HG02588 (cell line): ENCODE measurements around the gene SLC37A1.

Experiments used
- ATAC-seq: cut with Tn5 transposase; IDR thresholded peaks from one replicate; pipeline ENCODE4 v1.9.1; 2021; ENCODE audit warnings: mild to moderate bottlenecking, moderate library complexity; ENCODE audit not compliant: unreplicated experiment

SLC37A1 gene

DNA sequence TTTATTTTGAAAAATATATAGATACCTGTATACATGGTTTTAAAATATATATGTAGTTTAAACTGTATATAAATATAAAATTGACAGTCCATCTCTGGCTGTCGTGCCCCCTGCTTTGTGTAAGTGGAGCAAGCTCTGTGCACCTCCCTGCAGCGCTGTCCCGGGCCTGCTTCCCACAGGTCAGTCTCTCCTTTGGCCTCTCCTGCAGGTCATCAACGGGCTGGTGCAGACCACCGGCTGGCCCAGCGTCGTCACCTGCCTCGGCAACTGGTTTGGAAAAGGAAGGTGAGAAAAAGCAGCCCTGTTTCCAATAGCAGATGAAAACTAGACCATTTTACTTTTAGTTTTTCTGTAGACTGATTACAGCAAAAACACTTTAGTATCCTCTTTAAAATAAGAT is 28.5 kb downstream of the SLC37A1 start:
- no peak for ATAC-seq

- no peak for ATAC-seq
These were observed 28.9 kb downstream of the SLC37A1 start for GRCh38 chr21:42542596-42542995.

- no peak for ATAC-seq
These were observed 29.6 kb downstream of the SLC37A1 start for GRCh38 chr21:42543106-42543847.

DNA sequence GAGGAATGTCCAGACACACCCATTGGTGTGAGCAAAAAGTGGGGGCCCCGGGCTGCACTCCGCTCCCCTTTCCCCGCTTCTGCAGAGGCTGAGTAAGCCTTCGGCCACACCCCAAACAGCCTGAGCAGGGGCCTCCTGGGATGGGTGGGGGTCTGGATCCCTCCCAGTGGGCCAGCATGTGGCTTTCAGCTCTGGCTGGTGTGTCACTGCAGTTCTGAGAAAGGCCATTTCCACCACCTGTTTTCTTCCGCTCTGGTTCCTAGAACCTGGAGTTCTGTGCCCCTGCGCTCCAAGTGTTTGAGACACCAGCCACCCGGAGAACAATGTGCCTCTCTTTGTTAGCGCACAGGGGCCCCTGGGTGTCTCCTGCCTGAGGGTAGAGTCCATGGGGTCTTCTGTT is 30.9 kb downstream of the SLC37A1 start:
- no peak for ATAC-seq

DNA sequence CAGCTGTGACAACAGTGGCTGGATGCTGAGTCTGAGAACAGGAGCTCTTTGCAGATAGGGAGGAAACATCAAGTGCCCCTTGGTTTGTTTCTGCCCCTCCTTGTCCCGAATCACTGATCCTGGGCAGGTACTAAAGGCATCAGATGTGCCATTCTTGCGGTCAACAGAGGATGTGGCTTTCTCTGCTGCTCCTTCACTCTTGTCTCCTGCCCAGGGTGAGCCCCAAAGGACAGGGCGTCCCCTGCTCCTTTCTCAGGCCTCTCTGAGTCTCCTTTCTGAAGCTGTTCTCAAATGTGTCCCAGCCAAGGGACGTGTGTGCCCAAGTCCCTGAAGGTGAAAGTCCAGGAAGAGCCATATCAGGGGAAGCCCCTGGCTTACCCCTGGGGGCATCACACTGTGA is 31.7 kb downstream of the SLC37A1 start:
- no peak for ATAC-seq

DNA sequence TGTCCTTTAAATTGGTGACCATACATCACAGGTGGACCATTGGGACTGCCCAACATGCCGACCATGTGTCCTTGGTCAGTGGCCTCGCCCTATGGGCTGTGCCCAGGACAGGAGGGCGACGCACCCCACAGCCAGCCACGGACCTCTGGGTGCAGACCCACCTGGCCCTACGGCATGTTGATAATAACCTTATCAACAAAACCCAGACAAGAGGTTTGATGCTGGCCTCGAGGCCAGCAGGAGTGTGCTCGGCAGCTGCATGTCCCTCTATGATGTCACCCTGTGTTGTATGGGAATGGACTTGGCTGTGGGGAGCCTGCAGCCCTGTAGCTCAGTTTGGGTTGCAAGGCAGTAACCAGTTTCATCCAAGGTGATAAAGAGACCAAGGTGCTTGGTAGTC is 32.1 kb downstream of the SLC37A1 start:
- ATAC-seq = no peak

GRCh38 chr21:42546433-42546832 is 32.8 kb downstream of the SLC37A1 start:
- no peak for ATAC-seq

DNA sequence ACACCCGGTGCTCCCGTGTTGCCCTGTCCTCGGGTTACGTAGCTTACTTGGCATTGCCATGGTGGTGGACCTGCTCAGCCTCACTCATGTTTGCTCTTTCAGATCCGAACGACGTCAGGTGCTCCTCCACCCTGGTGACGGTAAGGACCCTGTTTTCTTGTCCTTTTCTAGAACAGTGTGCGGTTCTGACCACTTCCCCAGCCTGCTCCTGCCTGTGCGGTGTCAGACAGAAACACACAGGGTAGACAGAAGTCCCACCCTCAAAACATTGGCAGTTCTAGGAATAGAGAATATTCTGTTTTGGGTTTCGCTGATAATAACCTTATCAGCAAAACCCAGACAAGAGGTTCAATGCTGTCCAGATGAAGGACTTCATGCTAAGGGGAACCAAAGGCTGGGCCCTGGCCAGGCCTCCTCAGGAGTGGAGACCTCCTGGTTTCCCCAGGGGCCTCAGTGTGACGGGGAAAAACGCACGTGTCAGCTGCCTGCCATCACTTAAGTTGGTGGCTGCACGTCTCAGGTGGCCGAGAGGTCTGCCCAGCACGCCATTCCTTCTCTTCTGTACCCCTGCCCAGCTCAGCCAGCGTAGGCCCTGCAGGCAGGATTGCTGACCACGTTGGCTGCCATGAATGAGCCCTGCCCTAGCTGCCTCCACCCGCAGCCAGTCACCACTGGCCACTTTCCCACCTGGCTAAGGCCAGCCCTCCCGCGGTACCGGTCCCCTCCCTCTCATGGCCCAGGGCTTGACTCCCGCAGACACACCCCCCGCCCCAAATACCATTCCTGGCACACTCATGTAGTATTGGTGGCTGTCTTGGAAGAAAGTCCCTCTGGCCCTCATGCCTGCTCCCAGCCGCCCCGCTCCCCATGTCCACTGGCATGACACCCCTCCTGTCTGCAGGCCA is 33.6 kb downstream of the SLC37A1 start:
- ATAC-seq = no peak

DNA sequence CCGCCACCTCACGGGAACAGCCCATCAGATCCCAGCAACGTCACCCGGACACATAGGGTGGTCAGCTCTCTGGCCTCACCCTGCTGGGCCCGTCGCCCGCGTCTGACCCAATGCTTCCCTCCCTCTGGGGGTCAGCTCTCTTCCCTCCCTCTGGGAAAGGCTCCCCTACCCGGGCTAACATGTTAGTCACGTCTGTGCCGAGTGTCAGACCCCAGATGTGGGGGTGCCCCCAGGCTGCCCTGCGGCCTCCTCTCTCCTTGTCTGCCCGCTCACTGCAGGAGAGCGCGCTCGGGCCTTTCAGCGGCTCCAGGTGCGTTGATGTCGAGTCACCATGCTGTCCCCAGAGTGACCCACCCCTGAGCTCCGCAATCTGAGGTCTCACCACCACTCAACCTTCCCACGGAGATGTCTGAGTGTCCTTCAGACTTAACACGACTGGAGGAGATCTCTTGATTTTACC is 34.3 kb downstream of the SLC37A1 start:
- no peak for ATAC-seq

GRCh38 chr21:42548687-42549406 is 35.2 kb downstream of the SLC37A1 start:
- ATAC-seq = no peak

GRCh38 chr21:42550817-42551216 is 37.2 kb downstream of the SLC37A1 start:
- no peak for ATAC-seq

- no peak for ATAC-seq
These were observed 39.0 kb downstream of the SLC37A1 start for GRCh38 chr21:42552407-42553336.

DNA sequence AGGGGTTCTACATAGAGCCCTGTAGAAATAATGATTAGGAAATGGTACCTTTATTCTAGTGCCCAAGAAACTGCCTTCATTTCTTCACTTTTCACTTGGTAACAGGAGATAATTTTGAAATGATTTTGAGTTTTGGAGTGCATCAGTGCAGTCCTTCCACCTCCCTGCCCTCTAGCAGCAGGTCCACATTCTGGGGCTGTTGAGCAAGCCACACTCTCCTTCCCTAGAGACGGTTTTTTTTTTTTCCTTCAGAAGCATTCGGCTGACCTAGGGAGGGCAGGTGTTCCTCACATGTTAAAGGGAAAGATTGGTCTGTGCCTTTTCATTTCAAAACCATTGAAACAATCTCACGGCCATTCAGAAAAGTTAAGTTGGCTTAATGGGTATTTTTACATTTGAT is 39.8 kb downstream of the SLC37A1 start:
- no peak for ATAC-seq

GRCh38 chr21:42554251-42554961 is 40.8 kb downstream of the SLC37A1 start:
- no peak for ATAC-seq

DNA sequence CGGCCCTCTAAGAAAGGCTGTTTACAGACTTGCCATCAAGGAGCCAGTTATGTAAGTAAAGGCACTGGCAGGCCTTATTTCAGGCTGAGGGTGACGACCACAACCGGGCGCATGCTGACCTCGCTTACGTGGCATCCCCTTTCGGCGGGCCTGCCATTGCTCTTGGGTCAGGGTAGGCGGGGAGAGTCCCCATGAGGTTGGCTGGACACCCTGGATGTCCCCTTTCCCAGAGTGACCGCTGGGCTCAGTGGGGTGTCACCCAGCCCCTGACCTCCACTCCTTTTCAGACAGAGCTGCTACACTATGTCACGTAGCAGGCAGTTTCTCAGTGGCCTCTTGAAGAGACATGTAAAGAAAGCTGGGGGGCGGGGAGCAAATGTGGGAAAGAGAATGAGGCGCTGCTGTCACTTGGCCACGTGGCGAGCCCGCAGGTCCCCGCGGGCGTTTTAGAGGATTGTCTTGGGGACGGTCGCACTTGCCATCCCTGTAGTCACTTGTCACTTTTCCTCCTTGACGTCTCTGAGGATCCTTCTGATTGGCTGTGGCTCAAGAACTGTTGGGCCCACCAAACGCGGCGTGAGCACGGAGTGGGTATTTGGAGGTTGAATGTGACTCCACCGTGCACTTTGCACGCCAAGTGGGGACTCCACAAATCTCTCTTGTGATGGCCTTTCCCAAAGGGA is 42.2 kb downstream of the SLC37A1 start:
- ATAC-seq = no peak

DNA sequence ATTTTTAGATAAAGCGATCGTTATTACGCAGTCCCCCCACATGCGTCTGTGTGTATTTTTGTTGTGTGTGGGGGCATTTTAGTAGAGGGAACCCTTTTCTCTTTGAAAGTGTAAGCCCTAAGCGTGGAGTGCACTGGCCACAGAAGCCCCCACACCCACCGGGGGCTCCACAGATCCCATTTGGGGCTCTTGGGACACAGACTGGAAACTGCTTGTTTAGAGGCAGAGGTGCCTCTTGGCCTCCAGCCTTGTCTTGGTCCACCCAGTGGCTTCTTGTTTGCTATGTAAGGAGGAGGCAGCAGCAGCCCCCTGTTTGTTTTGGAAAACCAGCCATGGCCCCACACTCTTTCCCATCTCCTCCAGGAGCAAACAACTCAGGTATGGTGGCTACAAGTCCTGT is 42.8 kb downstream of the SLC37A1 start:
- ATAC-seq = no peak

DNA sequence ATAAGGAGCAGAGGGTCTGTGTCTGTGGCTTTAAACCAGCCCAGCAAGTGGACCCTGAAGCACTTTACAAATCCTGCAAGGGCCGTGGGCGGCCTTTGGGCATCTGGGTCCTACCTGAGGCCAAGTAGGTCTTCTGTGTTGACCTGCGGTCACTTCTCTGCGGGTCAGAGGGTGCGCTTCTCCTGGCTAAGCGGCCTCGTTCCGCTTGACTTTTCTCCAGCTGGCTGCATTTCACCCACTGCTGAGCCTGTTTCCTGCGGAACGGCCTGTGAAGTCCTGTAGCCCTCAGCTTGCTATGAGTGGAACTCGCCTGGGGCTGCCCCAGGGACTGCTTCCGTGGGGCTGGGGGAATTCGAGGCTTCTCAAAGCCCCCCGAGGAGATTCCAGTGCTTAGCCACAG is 43.3 kb downstream of the SLC37A1 start:
- no peak for ATAC-seq

DNA sequence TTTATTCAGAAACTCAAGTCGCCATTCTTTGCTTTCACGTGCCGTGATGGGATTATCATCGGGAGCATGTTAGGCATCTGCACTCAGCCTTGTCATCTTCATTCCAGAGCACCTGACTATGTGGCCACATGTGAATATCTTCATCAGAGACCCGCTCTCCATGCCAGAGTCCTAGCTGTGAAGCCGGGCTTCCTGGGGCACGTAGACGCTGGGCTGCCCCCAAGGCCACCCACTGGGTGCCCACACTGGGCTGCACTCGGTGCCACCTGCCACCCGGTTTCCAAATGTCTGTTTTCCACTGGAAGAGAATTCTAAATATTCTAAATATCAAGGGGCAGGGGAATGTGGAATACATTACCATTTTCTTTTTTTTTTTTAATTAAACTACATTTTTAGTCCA is 43.8 kb downstream of the SLC37A1 start:
- no peak for ATAC-seq

DNA sequence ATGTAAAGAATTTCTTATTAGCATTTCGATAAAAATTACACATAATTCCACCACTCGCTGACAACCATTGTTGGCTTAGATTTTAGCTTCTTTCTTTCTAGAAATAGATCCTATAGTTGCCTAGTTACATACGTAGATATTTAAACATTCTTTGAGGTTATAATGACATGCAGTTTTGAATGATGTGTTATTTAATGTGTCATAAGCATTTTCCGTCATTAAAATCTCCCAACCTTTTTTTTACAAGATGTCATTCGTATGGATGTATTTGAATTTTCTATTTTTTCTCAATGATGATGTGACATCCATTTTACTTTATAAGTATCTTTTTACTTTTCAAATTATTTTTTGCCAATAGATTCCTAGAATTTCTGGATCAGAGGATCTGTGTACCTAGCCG is 44.7 kb downstream of the SLC37A1 start:
- ATAC-seq = no peak
